Muscle of leg (tissue), 11 donors: Measurements from ENCODE around the gene PSMD4. TPM values are rescaled to one million over a fixed set of nuclear protein-coding genes. Genes with fewer than 3 reads are reported as not detected.
"Not testable (repeated sequence)": the region's sequence is repeated elsewhere in the genome, so short reads cannot be mapped to it uniquely, and the experiment has no call there.

Experiments
- DNase-seq: peaks from one replicate; pipeline ENCODE4 v3.0.0; 2013
- H3K27ac ChIP-seq: one replicate; pipeline ENCODE4 v1.5.1; 2013; ENCODE audit warnings: mild to moderate bottlenecking, low read length, control low read depth
- H3K27me3 ChIP-seq: one replicate; pipeline ENCODE4 v1.6.1; 2013; ENCODE audit warnings: low read length; ENCODE audit not compliant: control insufficient read depth, insufficient read depth
- H3K36me3 ChIP-seq: one replicate; pipeline ENCODE4 v1.6.1; 2013; ENCODE audit warnings: low read length; ENCODE audit not compliant: control insufficient read depth, insufficient read depth
- H3K4me1 ChIP-seq: one replicate; pipeline ENCODE4 v1.6.1; 2013; ENCODE audit warnings: low read length; ENCODE audit not compliant: control insufficient read depth, insufficient read depth
- H3K4me3 ChIP-seq: one replicate; pipeline ENCODE4 v1.5.1; 2013; ENCODE audit warnings: low read length, control low read depth
- H3K9me3 ChIP-seq: replicated peaks from 2 replicates; pipeline ENCODE4 v1.6.1; 2013; ENCODE audit warnings: low read depth, low read length; ENCODE audit not compliant: control insufficient read depth
- WGBS: methylation state at CpG from one replicate; pipeline ENCODE4 v1.1.5; 2013; ENCODE audit warnings: missing lambda C conversion rate; ENCODE audit not compliant: insufficient coverage; 5-methylcytosine and 5-hydroxymethylcytosine counted together
- polyA plus RNA-seq, 8 donors: library from polyadenylated mRNA; unstranded; fragments of 120-200 nt; gene quantifications; one replicate each; pipeline versions ENCODE4 v1.2.1 to v1.2.3, GENCODE V29; 2013; ENCODE audit warnings: inconsistent platforms in 1 of 8, low replicate concordance in 1 of 8; ENCODE audit not compliant: insufficient read length in 8 of 8, insufficient read depth in 1 of 8
- total RNA-seq: library from RNA; stranded (reverse); fragments of 120-200 nt; gene quantifications from one replicate; pipeline ENCODE4 v1.2.4, GENCODE V29; 2013

Gene PSMD4
- total and polyA plus RNA-seq, 9 donors, result 122 to 183 (median 128) TPM

DNA sequence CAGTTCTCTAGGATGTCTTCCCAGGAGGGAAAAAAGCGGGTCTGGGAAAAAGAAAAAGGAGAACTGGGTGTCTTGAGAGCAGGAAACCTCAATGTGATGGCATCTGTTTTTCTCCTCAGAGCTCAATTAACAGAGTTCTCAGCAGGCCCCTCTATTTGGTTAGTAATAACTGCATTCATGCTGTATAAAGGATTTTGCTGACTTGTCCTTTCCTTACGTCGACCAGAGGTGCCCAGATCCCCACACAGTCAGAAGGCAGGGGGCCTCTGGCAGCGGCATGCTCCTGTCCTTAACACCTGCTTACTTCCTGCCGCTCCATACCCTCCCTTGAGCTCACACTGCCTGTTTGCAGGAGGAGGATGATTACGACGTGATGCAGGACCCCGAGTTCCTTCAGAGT is 12.3 kb downstream of the PSMD4 start:
- no peaks in the 10 kb centered on the region for H3K27me3 ChIP-seq
- no peak for DNase-seq
- peaks cover 2% of the 10 kb centered on the region for H3K4me1 ChIP-seq
- peaks cover 63% of the 10 kb centered on the region for H3K36me3 ChIP-seq
- no peaks in the 10 kb centered on the region for H3K9me3 ChIP-seq
- H3K27ac ChIP-seq, result no peak overlapping the region
- 86% methylated on average over 4 of the region's 8 CpGs for WGBS
- no peak overlapping the region for H3K4me3 ChIP-seq

DNA sequence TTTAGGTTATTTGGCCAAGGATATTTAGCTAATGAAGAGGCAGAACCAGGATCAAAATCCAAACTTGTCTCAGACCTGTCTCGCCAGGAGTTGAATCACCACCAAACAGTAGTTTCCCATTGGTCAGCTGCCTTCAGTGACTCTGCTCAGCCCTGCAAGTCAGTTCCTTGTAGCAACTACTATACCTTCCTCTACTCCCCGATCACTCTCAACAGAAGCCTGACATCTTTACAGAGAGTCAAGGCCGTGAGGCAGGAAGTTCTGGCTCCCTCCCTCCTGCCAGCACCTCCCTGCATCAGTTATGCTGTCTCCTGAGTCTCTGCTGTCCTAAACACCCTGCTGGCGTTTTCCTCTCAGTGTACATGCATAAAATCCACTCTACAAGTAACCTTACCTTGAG is 13.2 kb downstream of the PSMD4 start:
- Histone ChIP-seq H3K4me3 (no peak overlapping the region), H3K27ac (no peak overlapping the region), H3K4me1 (peaks cover 2% of the 10 kb centered on the region), H3K9me3 (no peaks in the 10 kb centered on the region), H3K27me3 (no peaks in the 10 kb centered on the region), H3K36me3 (peaks cover 58% of the 10 kb centered on the region)
- 69% methylated on average over 3 of the region's 4 CpGs for WGBS
- no peak for DNase-seq

DNA sequence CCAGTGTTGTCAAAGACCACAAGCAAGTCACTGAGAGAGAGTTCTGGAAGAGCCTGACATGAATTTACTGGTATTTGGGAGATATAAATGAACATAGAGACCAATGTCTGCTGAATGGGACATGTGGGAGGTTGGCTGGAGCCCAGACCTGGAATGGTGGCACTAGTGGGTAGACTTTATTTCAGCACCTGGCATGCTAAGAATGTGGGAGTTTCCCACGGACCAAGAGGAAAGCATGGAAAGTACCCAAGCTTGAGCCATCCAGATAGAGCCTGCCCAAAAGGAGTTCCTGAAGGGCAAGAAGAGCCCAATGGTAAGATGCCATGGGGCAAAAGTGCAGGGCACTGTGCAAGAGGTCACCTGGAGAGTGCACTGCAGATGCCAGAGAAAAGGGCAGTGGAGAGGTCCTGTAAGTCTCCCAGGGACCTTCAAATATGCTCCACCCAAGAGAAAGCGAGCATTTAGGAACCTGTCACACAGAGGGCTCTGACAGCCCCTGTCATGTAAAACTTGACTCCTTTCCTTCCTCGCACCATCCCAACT is 19.5 kb downstream of the PSMD4 start:
- H3K27me3 ChIP-seq, result no peaks in the 10 kb centered on the region
- peaks cover 11% of the 10 kb centered on the region for H3K36me3 ChIP-seq
- no peaks in the 10 kb centered on the region for H3K9me3 ChIP-seq
- H3K4me3 ChIP-seq, result no peak overlapping the region
- H3K27ac ChIP-seq, result no peak overlapping the region
- peaks cover 2% of the 10 kb centered on the region for H3K4me1 ChIP-seq
- 73% methylated on average over 1 of the region's 3 CpGs for WGBS
- DNase-seq, result no peak

DNA sequence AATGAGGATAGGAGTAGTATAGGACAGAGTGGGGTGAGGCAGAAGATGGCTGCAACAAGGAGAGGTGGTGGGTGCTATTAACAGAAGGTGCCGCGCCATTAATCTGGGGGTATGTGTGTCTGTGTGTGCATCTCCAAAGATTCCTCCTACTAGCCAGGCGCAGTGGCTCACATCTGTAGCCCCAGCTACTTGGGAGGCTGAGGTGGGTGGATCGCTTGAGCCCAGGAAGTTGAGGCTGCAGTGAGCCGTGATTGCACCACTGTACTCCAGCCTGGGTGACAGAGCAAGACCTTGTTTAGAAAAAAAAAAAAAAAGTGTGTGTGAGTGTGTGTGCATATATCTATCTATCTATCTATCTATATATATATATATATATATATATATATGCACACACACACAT is 20.8 kb downstream of the PSMD4 start:
- not testable (repeated sequence) for H3K4me1 ChIP-seq, H3K4me3 ChIP-seq, DNase-seq, H3K27ac ChIP-seq, H3K36me3 ChIP-seq, H3K9me3 ChIP-seq, H3K27me3 ChIP-seq
- WGBS, result no CpG with 5 or more reads among the region's 5 CpGs

DNA sequence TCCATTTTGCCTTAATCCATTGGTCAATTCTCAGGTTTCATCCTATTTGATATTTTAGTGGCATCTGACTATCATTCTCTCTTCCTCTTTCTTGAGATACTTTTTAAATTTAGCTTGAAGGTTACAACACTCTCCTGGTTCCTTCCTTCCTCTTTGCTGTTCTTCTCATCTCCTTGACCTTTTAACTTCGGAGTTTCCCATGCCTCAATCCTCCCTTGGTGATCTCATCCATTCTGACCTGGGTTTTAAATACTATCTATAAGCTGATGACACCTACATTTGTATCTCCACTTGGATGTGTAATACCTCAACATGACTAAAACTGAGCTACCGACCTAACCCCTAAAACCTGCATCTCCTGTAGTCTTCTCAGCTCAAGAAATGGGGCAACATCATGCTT is 22.7 kb downstream of the PSMD4 start:
- DNase-seq, result no peak
- Histone ChIP-seq H3K27ac (no peak overlapping the region), H3K4me1 (peaks cover 5% of the 10 kb centered on the region), H3K36me3 (no peaks in the 10 kb centered on the region), H3K4me3 (no peak overlapping the region), H3K27me3 (no peaks in the 10 kb centered on the region), H3K9me3 (no peaks in the 10 kb centered on the region)
- WGBS, result 61% methylated on average over 2 of the region's 2 CpGs

DNA sequence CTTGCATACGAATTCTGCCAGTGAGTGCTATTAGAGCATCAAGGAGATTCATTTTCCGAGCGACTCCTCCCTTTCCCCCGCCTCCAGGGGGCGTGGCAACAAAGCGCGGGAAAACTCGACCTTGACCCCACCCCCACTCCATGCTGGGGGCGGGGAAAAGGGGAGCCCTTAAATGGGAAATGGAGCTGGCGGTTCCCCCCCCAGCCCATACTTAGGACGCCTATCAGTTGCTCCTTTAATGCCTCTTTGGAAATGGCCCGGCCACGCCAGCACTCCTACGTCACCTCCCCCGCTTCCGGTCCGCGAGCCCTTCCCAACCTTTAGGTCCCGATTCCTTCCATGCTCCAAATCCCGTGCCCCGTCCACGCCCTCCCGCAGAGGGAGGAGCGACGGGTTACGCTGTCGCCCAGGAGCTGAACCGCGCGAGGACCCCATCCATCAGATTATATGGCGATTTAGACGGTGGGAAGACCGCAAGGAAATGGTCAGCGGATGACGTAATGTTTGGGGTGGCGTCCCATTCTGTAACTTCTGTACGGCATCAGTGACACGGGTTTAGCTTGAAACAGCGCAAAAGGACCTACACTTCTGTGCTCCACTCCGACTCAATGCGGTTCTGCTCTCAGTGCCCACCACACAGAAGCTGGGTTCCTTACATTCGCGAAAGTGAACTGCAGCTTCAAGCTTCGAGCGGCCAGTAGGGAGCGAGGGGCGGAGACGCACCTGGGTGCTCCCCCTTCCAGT is 26.9 kb downstream of the PSMD4 start:
- 0% methylated on average over 30 of the region's 48 CpGs for WGBS
- peak overlapping the region; percentile 90 for H3K4me3 ChIP-seq
- peaks cover 13% of the 10 kb centered on the region for H3K36me3 ChIP-seq
- peaks cover 23% of the 10 kb centered on the region for H3K4me1 ChIP-seq
- no peaks in the 10 kb centered on the region for H3K9me3 ChIP-seq
- H3K27me3 ChIP-seq, result no peaks in the 10 kb centered on the region
- peak overlapping the region; percentile 100 for H3K27ac ChIP-seq
- DNase-seq, result peak; percentile 99

DNA sequence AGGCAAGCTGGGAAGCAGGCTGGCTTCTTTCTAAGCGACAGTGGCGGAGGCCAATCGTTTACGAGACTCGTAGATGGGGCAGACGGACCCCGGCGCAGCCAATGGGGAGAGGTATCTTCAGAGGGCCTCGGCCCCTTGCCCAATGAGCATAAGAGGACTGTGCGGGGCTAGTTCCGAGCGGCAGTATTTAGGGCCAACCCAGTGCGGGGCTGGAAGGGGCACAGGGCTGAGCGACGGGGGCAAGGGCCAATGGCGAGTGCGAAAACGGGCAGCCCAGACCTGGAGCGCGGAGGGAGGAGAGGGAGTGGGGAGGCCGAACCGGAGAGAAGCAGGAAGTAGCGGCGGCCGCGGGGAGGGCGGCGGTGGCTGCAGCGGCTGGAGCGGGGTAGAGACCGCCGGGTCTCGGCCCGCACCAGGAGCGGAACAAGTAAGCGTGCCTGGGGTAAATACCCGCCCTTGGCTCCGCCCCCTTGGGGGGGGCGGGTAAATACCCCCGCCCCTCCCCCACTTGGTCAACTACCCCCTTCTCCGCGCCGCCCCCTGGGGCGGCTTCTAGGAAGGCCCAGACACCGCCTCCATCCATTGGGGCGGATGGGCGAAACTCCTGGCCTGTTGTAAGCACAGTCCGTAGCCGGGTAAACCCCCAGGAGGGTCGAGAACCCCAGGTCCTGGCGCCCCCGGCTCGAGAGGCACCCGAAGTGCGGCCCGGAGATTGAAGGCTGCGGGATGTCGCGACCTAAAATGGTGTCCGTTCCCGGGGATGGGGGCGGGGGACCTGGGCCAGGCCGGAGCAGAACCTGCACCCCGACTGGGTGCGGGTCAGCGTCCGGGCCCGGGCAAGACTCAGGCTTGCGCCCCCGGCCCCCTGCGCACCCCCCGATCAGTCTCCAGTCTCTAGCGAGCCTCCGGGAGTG is 27.7 kb downstream of the PSMD4 start, which contains the start of gene ZNF687:
TSS of gene ZNF687 (plus strand) at position 331 of the 914 bp plus-strand sequence. CDS start 3,993 bp downstream, outside the sequence.
- Histone ChIP-seq H3K36me3 (peaks cover 21% of the 10 kb centered on the region), H3K4me3 (peak within 1 kb of the TSS; percentile 90), H3K27me3 (no peaks in the 10 kb centered on the region), H3K27ac (peak within 1 kb of the TSS; percentile 100), H3K4me1 (peaks cover 23% of the 10 kb centered on the region), H3K9me3 (no peaks in the 10 kb centered on the region)
- under 1% methylated on average over 58 of the region's 74 CpGs for WGBS
- peak; percentile 100 for DNase-seq

DNA sequence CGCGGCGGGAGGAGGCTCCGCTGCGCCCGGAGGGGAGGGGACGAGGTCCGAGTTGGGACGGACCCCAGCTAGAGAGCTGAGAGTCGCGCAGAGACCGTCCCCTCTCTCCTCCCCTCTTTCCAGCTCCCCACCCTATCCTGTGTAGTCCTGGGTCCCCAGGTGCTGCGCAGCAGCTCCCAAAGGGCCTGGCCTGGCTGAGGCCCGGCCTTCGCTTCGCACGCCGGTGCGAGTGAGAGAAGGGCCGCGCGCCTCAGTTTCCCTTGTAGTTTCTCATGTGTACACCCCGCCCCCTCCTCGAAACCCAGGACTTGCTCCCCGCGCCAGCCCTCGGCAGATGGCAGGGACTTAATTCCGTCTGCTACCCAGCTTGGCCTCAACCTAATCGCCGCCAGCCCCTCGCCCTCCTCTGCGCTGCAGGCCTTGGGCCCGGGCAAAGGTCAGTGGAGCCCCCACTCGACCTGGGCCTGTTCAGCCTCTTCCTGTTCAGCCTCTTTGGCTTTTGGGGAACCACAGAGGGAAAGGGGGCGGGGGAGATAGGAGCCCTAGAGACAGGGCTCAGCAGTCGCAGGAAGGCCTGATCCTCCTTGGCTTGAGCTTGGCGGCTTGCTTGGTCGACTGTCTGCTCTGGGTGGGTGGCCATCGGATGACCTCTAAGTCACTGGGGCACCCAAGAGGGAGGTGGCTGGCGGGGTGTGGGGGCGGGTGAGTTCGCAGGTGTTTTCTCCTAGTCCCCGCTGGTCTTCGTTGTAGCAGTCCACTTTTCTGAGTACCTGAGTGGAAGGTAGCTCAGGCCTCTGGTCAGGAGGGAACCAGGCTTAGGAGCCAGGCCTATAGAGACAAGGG is 28.6 kb downstream of the PSMD4 start:
- Histone ChIP-seq H3K9me3 (no peaks in the 10 kb centered on the region), H3K4me3 (peak overlapping the region; percentile 90), H3K27me3 (no peaks in the 10 kb centered on the region), H3K4me1 (peaks cover 23% of the 10 kb centered on the region), H3K27ac (peak overlapping the region; percentile 100), H3K36me3 (peaks cover 30% of the 10 kb centered on the region)
- 5% methylated on average over 39 of the region's 44 CpGs for WGBS
- DNase-seq, result peak; percentile 63

DNA sequence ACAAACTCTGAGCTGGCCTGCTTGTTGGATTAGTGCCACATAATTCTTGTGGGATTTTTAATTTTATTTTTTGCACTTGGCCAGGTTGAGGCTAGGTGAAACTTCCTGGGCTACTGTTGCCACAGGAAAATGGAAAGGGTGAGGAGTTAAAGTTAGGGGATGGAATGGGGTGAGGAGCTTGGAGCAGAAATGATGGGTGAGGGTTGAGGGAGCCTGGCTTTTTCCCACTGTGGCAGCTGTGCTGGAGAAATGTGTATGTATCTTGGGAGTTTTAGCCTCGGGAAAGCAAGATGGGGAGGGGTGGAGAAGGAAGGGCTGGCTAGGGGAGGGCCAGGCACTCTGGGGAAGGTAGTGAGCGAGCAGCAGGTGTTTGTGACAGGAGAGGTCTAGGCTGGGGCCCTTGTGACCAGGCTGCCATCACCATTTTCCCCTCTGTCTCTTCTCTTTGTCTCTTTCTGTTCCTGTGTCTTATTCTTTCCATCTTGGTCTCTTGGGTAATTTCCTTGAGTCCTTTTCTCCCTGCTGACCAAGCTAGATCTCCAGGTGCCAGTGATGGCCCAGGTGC is 29.6 kb downstream of the PSMD4 start:
- no peak for DNase-seq
- Histone ChIP-seq H3K4me1 (peaks cover 23% of the 10 kb centered on the region), H3K36me3 (peaks cover 40% of the 10 kb centered on the region), H3K27ac (no peak overlapping the region), H3K4me3 (no peak overlapping the region), H3K27me3 (no peaks in the 10 kb centered on the region), H3K9me3 (no peaks in the 10 kb centered on the region)
- WGBS, result no CpG with 5 or more reads among the region's 2 CpGs
